ENCODE data around the gene STOM. TPM values are rescaled to one million over a fixed set of nuclear protein-coding genes. Genes with fewer than 3 reads are reported as not detected.

Gene STOM
- total and polyA plus RNA-seq, 2 donors (not counting 1 experiment from before 2014, with no cell fraction given), result 2.7 to 6.1 TPM

- intact Hi-C loops (cut with micrococcal nuclease), result no loop called here
- CTCF ChIA-PET, result interaction anchor here (1.0 kb wide), 1 partner anchor 12 kb away, joined by 3 read pairs; no protein-coding TSS in a partner anchor
- no peak for ATAC-seq (ENCODE audit: low read depth)
Observed at GRCh38 chr9:121359351-121360294, 10.4 kb downstream of the STOM start.

More at GRCh38 chr9:121359351-121360294, 10.4 kb downstream of the STOM start:
- Mint-ChIP-seq H3K9me3 (ENCODE audit: insufficient read depth) (no peaks in the 10 kb centered on the region), H3K27me3 (no peaks in the 10 kb centered on the region), H3K4me1 (peaks cover 17% of the 10 kb centered on the region), H3K27ac (no peak overlapping the region), H3K4me3 (no peak overlapping the region)
- no peak for DNase-seq
- H3K79me2 ChIP-seq (ENCODE audit: control insufficient read depth, insufficient read depth, low read length), result no peaks in the 10 kb centered on the region
- H3K4me1 ChIP-seq (ENCODE audit: control insufficient read depth in 2 of 2, insufficient read depth in 2 of 2, low read length in 2 of 2), result peaks cover 3 to 13% of the 10 kb centered on the region in 2 donors
- H3K27ac ChIP-seq (ENCODE audit: low read length in 2 of 2), result no peak overlapping the region
- no peaks in the 10 kb centered on the region for H3K36me3 ChIP-seq (replicated peaks in 1 of 2; ENCODE audit: control extremely low read depth in 1 of 2, control insufficient read depth in 1 of 2, extremely low read depth in 1 of 2, insufficient read depth in 2 of 2, low read length in 1 of 2)
- no peak overlapping the region for H3K4me3 ChIP-seq (ENCODE audit: control extremely low read depth in 1 of 5, extremely low read depth in 1 of 5, insufficient read depth in 1 of 5, low read depth in 2 of 5, low read length in 4 of 5)
- H3K4me2 ChIP-seq (replicated peaks; ENCODE audit: low read depth, low read length, poor library complexity, severe bottlenecking), result no peak overlapping the region
- POLR2A ChIA-PET, result no interaction called here
- no peak for TF ChIP-seq CTCF (IDR thresholded peaks at IDR 0.05)
- no peak for TF ChIP-seq EZH2 (IDR thresholded peaks at IDR 0.05; ENCODE audit: borderline replicate concordance, insufficient read depth, low read depth, low read length, poor library complexity, severe bottlenecking)
- no peak overlapping the region for H2AFZ ChIP-seq (ENCODE audit: insufficient read depth, low read depth, low read length, poor library complexity, severe bottlenecking)
- H3K9me3 ChIP-seq (ENCODE audit: control extremely low read depth in 1 of 3, control insufficient read depth in 2 of 3, insufficient read depth in 1 of 3, low read length in 2 of 3), result no peaks in the 10 kb centered on the region
- H3K9ac ChIP-seq (ENCODE audit: low read length), result no peak overlapping the region
- no CpG with 5 or more reads among the region's 3 CpGs for WGBS (ENCODE audit: insufficient coverage)
- H3K27me3 ChIP-seq (replicated peaks in 1 of 4; ENCODE audit: control extremely low read depth in 1 of 4, control insufficient read depth in 3 of 4, insufficient read depth in 4 of 4, low read length in 3 of 4), result no peaks in the 10 kb centered on the region
- no peaks in the 10 kb centered on the region for H4K20me1 ChIP-seq (ENCODE audit: control insufficient read depth, insufficient read depth, low read length, poor library complexity, severe bottlenecking)

Data from B cell (primary cell).